PC-3 (cell line): ENCODE results near the gene ASPSCR1. TPM values are rescaled to one million over a fixed set of nuclear protein-coding genes. Genes with fewer than 3 reads are reported as not detected.
A peak's percentile ranks its signal among the peaks of the same experiment; 100 is the strongest.

Experiments used
- ATAC-seq: fragments of 200-7000 bp; cut with Tn5 transposase; 2 replicates; pipeline ENCODE4 v1.9.1; 2020; ENCODE audit warnings: mild to moderate bottlenecking, moderate library complexity
- BruUV-seq: library from RNA; stranded (reverse); fragments of 400-500 nt; replicated peaks from 2 replicates; lab custom pipeline; 2021; lab: Mats Ljungman, UMichigan
- CTCF ChIA-PET: fragments of 300-600 bp; sonication (Branson Sonifier 250); formaldehyde crosslinking; loops from one replicate; lab custom pipeline; 2022; ENCODE audit warnings: antibody characterized with exemption; lab: Charles Lee
- POLR2A ChIA-PET: fragments of 300-600 bp; sonication (Branson Sonifier 250); formaldehyde crosslinking; loops from one replicate; lab custom pipeline; 2022; ENCODE audit warnings: antibody characterized with exemption; ENCODE audit not compliant: unreplicated experiment; lab: Charles Lee
- DNase-seq: peaks from one replicate; pipeline ENCODE4 v3.0.0-alpha.2; 2015
- H2AFZ ChIP-seq: fragments of 300-600 bp; sonication (generic); 2 replicates; pipeline ENCODE4 v1.6.0; 2016; ENCODE audit warnings: antibody characterized with exemption, low read length
- H3F3A ChIP-seq: fragments of 300-600 bp; sonication (generic); one replicate; pipeline ENCODE4 v1.6.0; 2017; ENCODE audit warnings: antibody characterized with exemption, low read length, control low read depth, mild to moderate bottlenecking; ENCODE audit not compliant: unreplicated experiment
- H3K27ac ChIP-seq: fragments of 300-600 bp; sonication (generic); 2 replicates; pipeline ENCODE4 v1.5.1; 2016; ENCODE audit warnings: mild to moderate bottlenecking, low read length
- H3K27me3 ChIP-seq: fragments of 300-600 bp; sonication (generic); 2 replicates; pipeline ENCODE4 v1.6.1; 2016; ENCODE audit warnings: low read length, mixed read lengths
- H3K36me3 ChIP-seq: fragments of 300-600 bp; sonication (generic); 2 replicates; pipeline ENCODE4 v1.6.1; 2016; ENCODE audit warnings: low read depth, mixed run types, low read length, mixed read lengths
- H3K4me1 ChIP-seq: fragments of 300-600 bp; sonication (generic); 2 replicates; pipeline ENCODE4 v1.5.1; 2016; ENCODE audit warnings: low read length; ENCODE audit not compliant: insufficient read depth
- H3K4me2 ChIP-seq: fragments of 300-600 bp; sonication (generic); 2 replicates; pipeline ENCODE4 v1.6.0; 2016; ENCODE audit warnings: low read length
- H3K4me3 ChIP-seq: fragments of 300-600 bp; sonication (generic); 2 replicates; pipeline ENCODE4 v1.5.1; 2016; ENCODE audit warnings: mild to moderate bottlenecking, low read length, mixed read lengths
- H3K79me2 ChIP-seq: fragments of 300-600 bp; sonication (generic); 2 replicates; pipeline ENCODE4 v1.6.1; 2017; ENCODE audit warnings: low read length, mixed read lengths
- H3K9ac ChIP-seq: fragments of 300-600 bp; sonication (generic); 2 replicates; pipeline ENCODE4 v1.6.0; 2016; ENCODE audit warnings: mild to moderate bottlenecking, low read length
- H3K9me2 ChIP-seq: fragments of 300-600 bp; sonication (generic); replicated peaks from 2 replicates; pipeline ENCODE4 v1.6.1; 2016; ENCODE audit warnings: mixed run types, low read length, mixed read lengths
- H3K9me3 ChIP-seq: fragments of 300-600 bp; sonication (generic); 2 replicates; pipeline ENCODE4 v1.6.1; 2016; ENCODE audit warnings: low read length, mixed read lengths
- H4K20me1 ChIP-seq: fragments of 300-600 bp; sonication (generic); 2 replicates; pipeline ENCODE4 v1.6.1; 2016; ENCODE audit warnings: low read length, mixed read lengths
- CTCF ChIP-seq: fragments of 300-600 bp; sonication (generic); conservative IDR thresholded peaks from 2 replicates; pipeline ENCODE4 v1.5.1; 2017; ENCODE audit warnings: antibody characterized with exemption, low read depth, mild to moderate bottlenecking, low read length
- EZH2 ChIP-seq: fragments of 300-600 bp; sonication (generic); IDR thresholded peaks from one replicate; pipeline ENCODE4 v1.6.1; 2017; ENCODE audit warnings: antibody characterized with exemption, mild to moderate bottlenecking, low read length; ENCODE audit not compliant: unreplicated experiment
- EZH2phosphoT487 ChIP-seq: fragments of 300-600 bp; sonication (generic); IDR thresholded peaks from 2 replicates; pipeline ENCODE4 v1.6.1; 2018; ENCODE audit warnings: mild to moderate bottlenecking, antibody characterized with exemption, low read length, borderline replicate concordance
- intact Hi-C: fragments of 100-400 bp; cut with micrococcal nuclease; formaldehyde crosslinking; loops from 2 replicates; pipeline ENCODE4 v1.9.0; 2023
- total RNA-seq: library from RNA; depleted of rRNA; stranded (reverse); fragments of >200 nt; gene quantifications from 2 replicates; pipeline ENCODE4 v1.2.3, GENCODE V29; 2014

ASPSCR1 gene
- total RNA-seq, 1 experiment from 2014 or later: 31.5 TPM

- Histone ChIP-seq H3K4me3 (no peak overlapping the region), H3K9me3 (no peaks in the 10 kb centered on the region), H3K4me2 (no peak overlapping the region), H3K27ac (no peak overlapping the region), H3F3A (no peaks in the 10 kb centered on the region), H4K20me1 (no peaks in the 10 kb centered on the region), H3K9ac (no peak overlapping the region), H3K79me2 (no peaks in the 10 kb centered on the region), H2AFZ (no peak overlapping the region), H3K27me3 (peaks cover 22% of the 10 kb centered on the region), H3K36me3 (no peaks in the 10 kb centered on the region), H3K9me2 (no peaks in the 10 kb centered on the region), H3K4me1 (no peaks in the 10 kb centered on the region)
- DNase-seq (no peak), ATAC-seq (no peak)
- POLR2A ChIA-PET: no interaction called here
- CTCF ChIA-PET: no interaction called here
- intact Hi-C loops: no loop called here
- no TSS peak for BruUV-seq
- no peak for TF ChIP-seq CTCF
- TF ChIP-seq EZH2: no peak
- no peak for TF ChIP-seq EZH2phosphoT487
Measured at GRCh38 chr17:81957691-81958432, 19.6 kb upstream of the ASPSCR1 start.

DNA sequence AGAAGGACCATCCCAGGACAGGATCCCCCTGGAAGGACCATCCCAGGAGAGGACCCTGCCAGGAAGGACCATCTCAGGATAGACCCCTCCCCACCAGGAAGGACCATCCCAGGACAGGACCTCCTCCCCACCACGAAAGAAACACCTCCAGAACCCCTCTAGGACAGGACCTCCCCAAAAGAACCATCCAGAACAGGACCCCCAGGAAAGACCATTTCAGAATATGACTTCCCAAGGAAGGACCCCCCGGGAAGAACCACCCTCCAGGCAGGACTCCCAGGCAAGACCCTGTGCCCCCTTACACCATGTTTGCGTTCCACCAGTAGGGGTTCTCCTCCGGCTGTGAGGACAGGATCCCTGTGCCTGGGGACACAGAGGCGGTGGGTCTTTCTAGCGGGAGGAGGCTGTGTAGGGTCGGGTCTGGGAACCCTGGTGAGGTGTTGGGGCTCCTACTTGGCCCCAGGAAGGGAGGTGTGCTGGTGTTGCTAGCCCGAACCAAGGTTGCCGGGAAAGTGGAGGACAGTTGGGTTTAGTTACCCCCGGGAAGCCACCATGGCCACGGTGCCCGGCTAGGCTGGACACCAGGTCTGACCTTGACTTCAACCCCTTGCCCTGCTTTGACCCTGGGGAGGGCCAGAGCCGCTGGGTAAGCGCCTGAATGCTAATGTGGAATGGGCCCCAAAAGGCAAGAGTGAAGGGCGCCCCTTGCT lies 18.6 kb upstream of the ASPSCR1 start:
- CTCF ChIA-PET: interaction anchor here (0.7 to 2.0 kb wide), 7 partner anchors 33 to 94 kb away, joined by 3 to 40 read pairs (median 3); partner anchors contain the start of genes CENPX, DCXR, LRRC45 and PCYT2
- peak overlapping the region; percentile 68 for H2AFZ ChIP-seq
- DNase-seq (no peak), ATAC-seq (no peak)
- H3K79me2 ChIP-seq: no peaks in the 10 kb centered on the region
- TF ChIP-seq CTCF: no peak
- no peak for TF ChIP-seq EZH2
- no peak for TF ChIP-seq EZH2phosphoT487
- no peaks in the 10 kb centered on the region for H3K4me1 ChIP-seq
- POLR2A ChIA-PET: no interaction called here
- H3K4me3 ChIP-seq: peak overlapping the region; percentile 52; the same call in 1 of the 2 replicates
- no peaks in the 10 kb centered on the region for H3K9me2 ChIP-seq
- no peak overlapping the region for H3K27ac ChIP-seq
- peaks cover 22% of the 10 kb centered on the region for H3K27me3 ChIP-seq
- BruUV-seq: no TSS peak
- H3F3A ChIP-seq: no peaks in the 10 kb centered on the region
- H4K20me1 ChIP-seq: no peaks in the 10 kb centered on the region
- H3K36me3 ChIP-seq: no peaks in the 10 kb centered on the region
- H3K9ac ChIP-seq: no peak overlapping the region
- intact Hi-C loops: loop anchor here (1.0 kb wide), 1 partner anchor 63 kb away; no protein-coding TSS in a partner anchor
- H3K9me3 ChIP-seq: no peaks in the 10 kb centered on the region
- peak overlapping the region; percentile 78 for H3K4me2 ChIP-seq
